Type B pancreatic cell (in vitro differentiated cells): ENCODE data around the gene TBCB. TPM values are rescaled to one million over a fixed set of nuclear protein-coding genes. Genes with fewer than 3 reads are reported as not detected.

Experiments used
- DNase-seq: peaks from one replicate; pipeline ENCODE4 v3.0.0; 2021; ENCODE audit warnings: mixed read lengths; ENCODE audit not compliant: unreplicated experiment; ENCODE audit errors: extremely low spot score
- H3K27ac Mint-ChIP-seq: 2 replicates; pipeline ENCODE4 v1.8.0; 2021; ENCODE audit warnings: mild to moderate bottlenecking, mixed read lengths
- H3K27me3 Mint-ChIP-seq: 2 replicates; pipeline ENCODE4 v1.8.0; 2021; ENCODE audit warnings: mixed read lengths
- H3K36me3 Mint-ChIP-seq: 2 replicates; pipeline ENCODE4 v1.8.0; 2021; ENCODE audit warnings: mixed read lengths
- H3K4me1 Mint-ChIP-seq: one replicate; pipeline ENCODE4 v1.8.0; 2021; ENCODE audit warnings: mixed read lengths; ENCODE audit not compliant: unreplicated experiment
- H3K4me3 Mint-ChIP-seq: 2 replicates; pipeline ENCODE4 v1.8.0; 2021; ENCODE audit warnings: mild to moderate bottlenecking, mixed read lengths
- H3K9me3 Mint-ChIP-seq: 2 replicates; pipeline ENCODE4 v1.8.0; 2021; ENCODE audit warnings: mixed read lengths
- total RNA-seq: library from RNA; stranded (reverse); gene quantifications from 2 replicates; pipeline ENCODE4 v1.2.1, GENCODE V29; 2021; ENCODE audit warnings: low replicate concordance
- TF ChIP-seq, protein P1 (sequence below): fragments of 200-600 bp; sonication (generic); conservative IDR thresholded peaks from 2 replicates; pipeline ENCODE4 v1.5.0; 2021; ENCODE audit warnings: antibody characterized with exemption, mild to moderate bottlenecking

The TBCB gene
- total RNA-seq, 1 donor from 2014 or later, result 148 TPM

DNA sequence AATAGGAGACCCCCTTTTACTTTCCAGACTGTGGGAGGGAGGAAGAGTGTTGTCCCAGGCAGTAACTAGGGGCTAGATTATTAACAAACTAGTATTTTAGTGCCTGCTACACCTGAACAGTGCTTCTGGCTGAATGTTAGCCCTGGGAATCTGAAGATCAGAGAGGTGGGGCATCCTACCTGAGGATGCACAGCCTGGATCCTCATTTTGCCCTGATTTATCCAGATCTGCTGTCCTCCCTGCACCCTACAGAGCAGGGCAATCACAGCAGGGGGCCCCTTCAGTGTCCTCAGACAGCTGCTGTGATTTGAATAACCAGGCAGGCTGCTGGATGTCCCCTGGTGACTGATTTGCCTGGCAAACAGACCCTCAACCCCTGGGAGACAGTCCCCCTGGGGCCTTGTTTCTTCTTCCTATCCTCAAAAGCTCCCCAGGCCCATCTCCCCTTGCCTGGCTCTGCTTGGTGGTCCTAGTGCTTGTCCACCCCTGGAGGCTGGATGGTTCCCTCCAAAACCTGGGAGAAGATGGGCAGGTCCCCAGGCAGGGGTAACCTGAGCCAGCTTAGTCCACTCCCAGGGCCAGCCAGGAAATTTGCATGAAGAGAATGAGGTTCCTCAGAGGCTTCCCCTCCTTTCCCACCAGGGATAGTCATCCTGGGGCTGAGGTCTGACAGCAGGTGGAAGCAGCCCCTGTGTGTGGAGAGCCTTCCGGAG lies 4.6 kb upstream of the TBCB start, which contains the start of gene OVOL3:
OVOL3 (plus strand) TSS at position 657 of the 713 bp plus-strand sequence. CDS start 60 bp downstream, outside the sequence.
- Mint-ChIP-seq H3K27me3 (peaks cover 3% of the 10 kb centered on the region), H3K4me3 (peak within 1 kb of the TSS; percentile 29), H3K9me3 (no peaks in the 10 kb centered on the region), H3K27ac (peak within 1 kb of the TSS; percentile 16), H3K4me1 (peaks cover 9% of the 10 kb centered on the region), H3K36me3 (peaks cover 9% of the 10 kb centered on the region)
- DNase-seq, result no peak
- TF ChIP-seq, protein P1, sequence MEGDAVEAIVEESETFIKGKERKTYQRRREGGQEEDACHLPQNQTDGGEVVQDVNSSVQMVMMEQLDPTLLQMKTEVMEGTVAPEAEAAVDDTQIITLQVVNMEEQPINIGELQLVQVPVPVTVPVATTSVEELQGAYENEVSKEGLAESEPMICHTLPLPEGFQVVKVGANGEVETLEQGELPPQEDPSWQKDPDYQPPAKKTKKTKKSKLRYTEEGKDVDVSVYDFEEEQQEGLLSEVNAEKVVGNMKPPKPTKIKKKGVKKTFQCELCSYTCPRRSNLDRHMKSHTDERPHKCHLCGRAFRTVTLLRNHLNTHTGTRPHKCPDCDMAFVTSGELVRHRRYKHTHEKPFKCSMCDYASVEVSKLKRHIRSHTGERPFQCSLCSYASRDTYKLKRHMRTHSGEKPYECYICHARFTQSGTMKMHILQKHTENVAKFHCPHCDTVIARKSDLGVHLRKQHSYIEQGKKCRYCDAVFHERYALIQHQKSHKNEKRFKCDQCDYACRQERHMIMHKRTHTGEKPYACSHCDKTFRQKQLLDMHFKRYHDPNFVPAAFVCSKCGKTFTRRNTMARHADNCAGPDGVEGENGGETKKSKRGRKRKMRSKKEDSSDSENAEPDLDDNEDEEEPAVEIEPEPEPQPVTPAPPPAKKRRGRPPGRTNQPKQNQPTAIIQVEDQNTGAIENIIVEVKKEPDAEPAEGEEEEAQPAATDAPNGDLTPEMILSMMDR, result no peak

DNA sequence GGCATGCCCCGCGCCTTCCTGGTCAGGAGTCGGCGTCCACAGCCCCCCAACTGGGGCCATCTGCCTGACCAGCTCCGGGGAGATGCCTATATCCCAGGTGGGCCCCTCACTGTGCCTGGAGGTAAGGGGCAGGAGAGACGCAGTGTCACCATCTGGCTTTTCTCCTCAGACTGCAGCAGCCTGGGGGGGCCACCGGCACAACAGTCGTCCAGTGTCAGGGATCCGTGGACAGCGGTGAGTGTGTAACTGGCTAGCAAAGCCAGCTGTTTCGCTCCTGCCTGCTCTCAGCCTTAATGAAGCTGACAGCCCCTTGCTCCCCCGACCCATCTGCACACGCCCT lies 4.1 kb upstream of the TBCB start:
- no peak for DNase-seq
- H3K4me3 Mint-ChIP-seq, result no peak overlapping the region
- peaks cover 9% of the 10 kb centered on the region for H3K36me3 Mint-ChIP-seq
- TF ChIP-seq, protein P1, result no peak
- peaks cover 11% of the 10 kb centered on the region for H3K4me1 Mint-ChIP-seq
- H3K27me3 Mint-ChIP-seq, result peaks cover 3% of the 10 kb centered on the region
- no peak overlapping the region for H3K27ac Mint-ChIP-seq
- no peaks in the 10 kb centered on the region for H3K9me3 Mint-ChIP-seq

DNA sequence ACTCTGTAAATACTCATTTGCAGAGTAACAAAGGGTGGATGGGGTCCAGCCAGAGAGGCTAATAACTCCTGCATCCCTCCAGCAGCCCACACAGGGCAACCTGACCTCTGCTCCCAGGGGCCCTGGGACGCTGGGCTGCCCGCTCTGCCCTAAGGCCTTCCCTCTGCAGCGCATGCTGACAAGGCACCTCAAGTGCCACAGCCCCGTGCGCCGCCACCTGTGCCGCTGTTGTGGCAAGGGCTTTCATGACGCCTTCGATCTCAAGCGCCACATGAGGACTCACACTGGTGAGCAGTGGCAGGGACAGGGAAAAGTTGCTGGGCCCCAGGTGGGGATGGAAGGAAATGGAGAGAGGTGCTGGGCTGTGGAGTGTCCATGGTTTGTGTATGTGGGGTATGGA lies 2.6 kb upstream of the TBCB start:
- Mint-ChIP-seq H3K9me3 (no peaks in the 10 kb centered on the region), H3K4me1 (peaks cover 17% of the 10 kb centered on the region), H3K36me3 (peaks cover 9% of the 10 kb centered on the region), H3K27me3 (peaks cover 3% of the 10 kb centered on the region), H3K27ac (no peak overlapping the region), H3K4me3 (peak overlapping the region; percentile 80)
- DNase-seq, result no peak
- TF ChIP-seq, protein P1, result no peak

DNA sequence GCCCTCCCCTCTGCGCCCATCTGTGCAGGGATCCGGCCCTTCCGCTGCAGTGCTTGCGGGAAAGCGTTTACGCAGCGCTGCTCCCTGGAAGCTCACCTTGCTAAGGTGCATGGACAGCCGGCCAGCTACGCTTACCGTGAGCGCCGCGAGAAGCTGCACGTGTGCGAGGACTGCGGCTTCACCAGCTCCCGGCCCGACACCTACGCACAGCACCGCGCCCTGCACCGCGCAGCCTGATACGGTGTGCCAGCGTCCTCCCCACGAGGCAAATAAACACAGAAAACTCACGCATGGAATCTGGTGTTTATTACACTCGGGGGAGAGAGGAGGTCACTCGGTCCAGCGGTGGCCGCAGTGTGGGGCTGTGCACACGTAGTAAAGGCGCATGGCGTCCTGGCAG lies 1.8 kb upstream of the TBCB start:
- no peak for DNase-seq
- TF ChIP-seq, protein P1, result no peak
- Mint-ChIP-seq H3K36me3 (peaks cover 13% of the 10 kb centered on the region), H3K27ac (peak overlapping the region; percentile 97), H3K9me3 (no peaks in the 10 kb centered on the region), H3K4me1 (peaks cover 21% of the 10 kb centered on the region), H3K27me3 (peaks cover 3% of the 10 kb centered on the region), H3K4me3 (peak overlapping the region; percentile 95)

DNA sequence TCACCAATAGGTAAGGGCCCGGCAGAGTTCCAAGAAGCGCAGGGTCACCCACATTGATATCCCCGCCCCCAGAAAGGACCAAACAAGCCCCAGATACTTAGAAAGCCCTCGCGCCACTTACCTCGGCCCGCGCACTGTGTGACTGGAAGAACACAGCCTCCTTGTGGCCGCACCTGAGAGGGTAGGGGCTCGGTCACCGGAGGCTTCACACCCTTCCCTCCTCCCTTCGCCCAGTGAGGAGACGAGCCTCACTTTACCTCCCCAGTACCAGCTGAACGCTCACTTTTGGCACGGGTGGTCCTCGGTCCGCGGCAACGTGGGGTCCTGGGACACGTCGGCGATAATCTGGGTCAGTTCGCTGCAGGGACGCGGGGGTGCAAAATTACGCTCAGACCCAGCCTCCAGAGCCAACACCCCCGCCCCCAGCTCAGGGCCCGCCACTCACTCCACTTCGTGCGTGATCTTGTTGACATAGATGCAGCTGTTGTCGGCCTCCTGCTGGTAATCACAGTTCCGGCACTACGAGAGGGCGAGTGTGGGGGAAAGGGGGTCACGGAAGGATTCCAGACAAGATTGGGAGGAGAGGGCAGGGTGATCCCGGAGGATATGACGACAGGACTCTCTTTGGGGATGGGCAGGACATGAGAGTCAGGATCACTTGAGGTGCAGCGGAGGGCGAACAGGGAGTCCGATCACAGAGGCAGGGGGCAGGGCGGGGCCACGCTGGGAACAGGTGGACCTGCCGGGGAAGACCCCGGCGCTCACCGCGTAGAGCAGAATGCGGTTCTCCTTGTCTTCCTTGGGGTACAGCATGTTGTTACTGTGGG lies 1.2 kb upstream of the TBCB start:
- Mint-ChIP-seq H3K27me3 (peaks cover 3% of the 10 kb centered on the region), H3K9me3 (no peaks in the 10 kb centered on the region), H3K4me1 (peaks cover 21% of the 10 kb centered on the region), H3K36me3 (peaks cover 13% of the 10 kb centered on the region), H3K4me3 (peak overlapping the region; percentile 95), H3K27ac (peak overlapping the region; percentile 97)
- DNase-seq, result no peak
- TF ChIP-seq, protein P1, result peak; percentile 32
